Fibroblast of the conjunctiva (primary cell): ENCODE measurements around the gene PRDM11.

Source experiments
- DNase-seq: peaks from one replicate; pipeline ENCODE4 v3.0.0-alpha.2; 2010; ENCODE audit warnings: low read depth

The PRDM11 gene

GRCh38 chr11:45157247-45158209, 11.1 kb downstream of the PRDM11 start:
- no peak for DNase-seq

GRCh38 chr11:45158210-45158731, 11.8 kb downstream of the PRDM11 start:
- no peak for DNase-seq

GRCh38 chr11:45158891-45159605, 12.6 kb downstream of the PRDM11 start:
- no peak for DNase-seq

GRCh38 chr11:45159781-45160365, 13.4 kb downstream of the PRDM11 start:
- no peak for DNase-seq

GRCh38 chr11:45161252-45162063, 15.0 kb downstream of the PRDM11 start:
- DNase-seq, result no peak

GRCh38 chr11:45162064-45162375, 15.6 kb downstream of the PRDM11 start:
- no peak for DNase-seq

- DNase-seq, result no peak
Observed at GRCh38 chr11:45162916-45163879, 16.8 kb downstream of the PRDM11 start.

GRCh38 chr11:45163956-45164575, 17.6 kb downstream of the PRDM11 start:
- no peak for DNase-seq

- DNase-seq, result no peak
Observed at GRCh38 chr11:45165386-45165785, 18.9 kb downstream of the PRDM11 start.

GRCh38 chr11:45165806-45166603, 19.6 kb downstream of the PRDM11 start:
- DNase-seq, result no peak

GRCh38 chr11:45166604-45166897, 20.1 kb downstream of the PRDM11 start:
- DNase-seq, result no peak

- DNase-seq, result no peak
Observed at GRCh38 chr11:45167283-45167682, 20.8 kb downstream of the PRDM11 start.

GRCh38 chr11:45168366-45169130, 22.1 kb downstream of the PRDM11 start:
- DNase-seq, result no peak

- no peak for DNase-seq
Observed at GRCh38 chr11:45169310-45170072, 23.1 kb downstream of the PRDM11 start.

- no peak for DNase-seq
Observed at GRCh38 chr11:45170484-45170883, 24.0 kb downstream of the PRDM11 start.

GRCh38 chr11:45171550-45171949, 25.1 kb downstream of the PRDM11 start:
- no peak for DNase-seq

- no peak for DNase-seq
Observed at GRCh38 chr11:45173064-45173463, 26.6 kb downstream of the PRDM11 start.
